Hematopoietic multipotent progenitor cell (in vitro differentiated cells): ENCODE results near the gene ASAP2. TPM values are rescaled to one million over a fixed set of nuclear protein-coding genes. Genes with fewer than 3 reads are reported as not detected.
"Not testable (repeated sequence)": the region's sequence is repeated elsewhere in the genome, so short reads cannot be mapped to it uniquely, and the experiment has no call there.

Source experiments
- DNase-seq, 3 donors: peaks; one replicate each; pipeline ENCODE4 v3.0.0-alpha.2; 2011 to 2015; ENCODE audit warnings: low read depth in 2 of 3, low spot score in 2 of 3
- total RNA-seq: library from RNA; depleted of rRNA; stranded (reverse); fragments of >200 nt; gene quantifications from one replicate; pipeline ENCODE4 v1.2.3, GENCODE V29; 2012

ASAP2 gene
- total RNA-seq, 1 donor = 4.3 TPM

GRCh38 chr2:9210030-9210429 lies 3.4 kb downstream of the ASAP2 start:
- no peak for DNase-seq

- DNase-seq = no peak
These were observed 4.9 kb downstream of the ASAP2 start for GRCh38 chr2:9211496-9211895.

- no peak for DNase-seq
These were observed 5.5 kb downstream of the ASAP2 start for GRCh38 chr2:9212010-9212635.

- no peak for DNase-seq
These were observed 6.2 kb downstream of the ASAP2 start for GRCh38 chr2:9212661-9213411.

- no peak for DNase-seq
These were observed 7.0 kb downstream of the ASAP2 start for GRCh38 chr2:9213477-9214051.

GRCh38 chr2:9214873-9215272 lies 8.3 kb downstream of the ASAP2 start:
- DNase-seq = no peak

- no peak for DNase-seq
These were observed 9.1 kb downstream of the ASAP2 start for GRCh38 chr2:9215680-9216079.

- not testable (repeated sequence) for DNase-seq
These were observed 9.5 kb downstream of the ASAP2 start for GRCh38 chr2:9216143-9216542.

- DNase-seq = no peak
These were observed 11.5 kb downstream of the ASAP2 start for GRCh38 chr2:9217838-9218770.

GRCh38 chr2:9219027-9219445 lies 12.4 kb downstream of the ASAP2 start:
- no peak for DNase-seq

- DNase-seq = no peak
These were observed 13.6 kb downstream of the ASAP2 start for GRCh38 chr2:9220201-9220600.

- no peak for DNase-seq
These were observed 14.6 kb downstream of the ASAP2 start for GRCh38 chr2:9221223-9221622.

GRCh38 chr2:9222239-9222892 lies 15.8 kb downstream of the ASAP2 start:
- no peak for DNase-seq

GRCh38 chr2:9222893-9223287 lies 16.3 kb downstream of the ASAP2 start:
- DNase-seq = no peak

GRCh38 chr2:9225806-9226205 lies 19.2 kb downstream of the ASAP2 start:
- no peak for DNase-seq

- DNase-seq = no peak
These were observed 20.1 kb downstream of the ASAP2 start for GRCh38 chr2:9226458-9227380.

- no peak for DNase-seq
These were observed 21.6 kb downstream of the ASAP2 start for GRCh38 chr2:9228088-9228751.

- DNase-seq = no peak
These were observed 22.3 kb downstream of the ASAP2 start for GRCh38 chr2:9228781-9229469.
